H1 (cell line): ENCODE results near the gene NIPSNAP2. TPM values are rescaled to one million over a fixed set of nuclear protein-coding genes. Genes with fewer than 3 reads are reported as not detected.

ENCODE experiments used
- BACH1 ChIP-seq: IDR thresholded peaks from 2 replicates; pipeline ENCODE4 v1.6.1; 2012; ENCODE audit warnings: low read length, improper control_type of control experiment
- FOSL1 ChIP-seq: IDR thresholded peaks from 2 replicates; pipeline ENCODE4 v1.6.1; 2011; ENCODE audit warnings: mild to moderate bottlenecking, low read depth, low read length, moderate library complexity; ENCODE audit not compliant: insufficient read depth
- KDM1A ChIP-seq: fragments of 200-600, 300-600 bp; sonication (generic); IDR thresholded peaks from 2 replicates; pipeline ENCODE4 v1.7.1; 2016; ENCODE audit warnings: mild to moderate bottlenecking, low read length, borderline replicate concordance
- NANOG ChIP-seq: IDR thresholded peaks from 2 replicates; pipeline ENCODE4 v1.6.1; 2011; ENCODE audit warnings: low read length, low read depth, mild to moderate bottlenecking, inconsistent platforms; ENCODE audit not compliant: insufficient read depth, poor library complexity, severe bottlenecking
- NRF1 ChIP-seq: IDR thresholded peaks from 2 replicates; pipeline ENCODE4 v1.6.1; 2011; ENCODE audit warnings: mild to moderate bottlenecking, low read depth, low read length, improper control_type of control experiment
- SAP30 ChIP-seq: fragments of 300-600 bp; sonication (generic); IDR thresholded peaks from 2 replicates; pipeline ENCODE4 v1.7.1; 2012; ENCODE audit warnings: low read length, moderate library complexity, mild to moderate bottlenecking, inconsistent platforms; ENCODE audit not compliant: insufficient read depth, insufficient replicate concordance
- polyA plus RNA-seq, 7 experiments: library from polyadenylated mRNA; depleted of rRNA in 3 of 7; stranded (reverse) in 5 of 7; unstranded in 2 of 7; fragments of >200 nt in 5 of 7; fragments of 200-250 nt in 2 of 7; gene quantifications; 1 replicate in 5 of 7; 2 replicates in 1 of 7; 4 replicates in 1 of 7; pipeline versions ENCODE4 v1.2.1 to v1.2.3, GENCODE V29; 2011 to 2013; ENCODE audit warnings: missing spikeins in 2 of 7, mixed read lengths in 2 of 7
- total RNA-seq: library from RNA; stranded (reverse); fragmentation: NEBNext Ultra II Directional; extraction: Animal tissue kit (Norgen Biotek cat#: 25700); gene quantifications from 2 replicates; pipeline ENCODE4 v1.2.1, GENCODE V29; 2021
- TF ChIP-seq, protein P1 (sequence below): fragments of 300-600 bp; sonication (generic); IDR thresholded peaks from 2 replicates; pipeline ENCODE4 v1.7.1; 2012; ENCODE audit warnings: low read length, moderate library complexity, mild to moderate bottlenecking, inconsistent platforms; ENCODE audit not compliant: insufficient replicate concordance

NIPSNAP2 gene
- total and polyA plus RNA-seq, 2 of the 8 experiments (the other 6 are each of a cell fraction or from before 2014, with no cell fraction given) = 31.1 to 45.2 TPM

DNA sequence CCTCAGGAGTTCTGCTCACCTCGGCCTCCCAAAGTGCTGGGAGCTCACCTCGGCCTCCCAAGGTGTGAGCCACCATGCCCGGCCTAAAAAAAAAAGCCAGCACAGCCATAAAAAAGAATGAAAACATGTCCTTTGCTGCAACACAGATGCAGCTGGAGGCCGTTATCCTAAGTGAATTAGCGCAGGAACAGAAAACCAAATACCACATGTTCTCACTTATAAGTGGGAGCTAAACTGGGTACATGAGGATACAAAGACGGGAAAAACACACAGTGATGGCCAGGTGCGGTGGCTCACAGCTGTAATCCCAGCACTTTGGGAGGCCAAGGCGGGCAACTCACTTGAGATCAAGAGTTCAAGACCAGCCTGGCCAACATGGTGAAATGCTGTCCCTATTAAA, 66.0 kb downstream of the NIPSNAP2 start (continued):
- TF ChIP-seq, protein P1, sequence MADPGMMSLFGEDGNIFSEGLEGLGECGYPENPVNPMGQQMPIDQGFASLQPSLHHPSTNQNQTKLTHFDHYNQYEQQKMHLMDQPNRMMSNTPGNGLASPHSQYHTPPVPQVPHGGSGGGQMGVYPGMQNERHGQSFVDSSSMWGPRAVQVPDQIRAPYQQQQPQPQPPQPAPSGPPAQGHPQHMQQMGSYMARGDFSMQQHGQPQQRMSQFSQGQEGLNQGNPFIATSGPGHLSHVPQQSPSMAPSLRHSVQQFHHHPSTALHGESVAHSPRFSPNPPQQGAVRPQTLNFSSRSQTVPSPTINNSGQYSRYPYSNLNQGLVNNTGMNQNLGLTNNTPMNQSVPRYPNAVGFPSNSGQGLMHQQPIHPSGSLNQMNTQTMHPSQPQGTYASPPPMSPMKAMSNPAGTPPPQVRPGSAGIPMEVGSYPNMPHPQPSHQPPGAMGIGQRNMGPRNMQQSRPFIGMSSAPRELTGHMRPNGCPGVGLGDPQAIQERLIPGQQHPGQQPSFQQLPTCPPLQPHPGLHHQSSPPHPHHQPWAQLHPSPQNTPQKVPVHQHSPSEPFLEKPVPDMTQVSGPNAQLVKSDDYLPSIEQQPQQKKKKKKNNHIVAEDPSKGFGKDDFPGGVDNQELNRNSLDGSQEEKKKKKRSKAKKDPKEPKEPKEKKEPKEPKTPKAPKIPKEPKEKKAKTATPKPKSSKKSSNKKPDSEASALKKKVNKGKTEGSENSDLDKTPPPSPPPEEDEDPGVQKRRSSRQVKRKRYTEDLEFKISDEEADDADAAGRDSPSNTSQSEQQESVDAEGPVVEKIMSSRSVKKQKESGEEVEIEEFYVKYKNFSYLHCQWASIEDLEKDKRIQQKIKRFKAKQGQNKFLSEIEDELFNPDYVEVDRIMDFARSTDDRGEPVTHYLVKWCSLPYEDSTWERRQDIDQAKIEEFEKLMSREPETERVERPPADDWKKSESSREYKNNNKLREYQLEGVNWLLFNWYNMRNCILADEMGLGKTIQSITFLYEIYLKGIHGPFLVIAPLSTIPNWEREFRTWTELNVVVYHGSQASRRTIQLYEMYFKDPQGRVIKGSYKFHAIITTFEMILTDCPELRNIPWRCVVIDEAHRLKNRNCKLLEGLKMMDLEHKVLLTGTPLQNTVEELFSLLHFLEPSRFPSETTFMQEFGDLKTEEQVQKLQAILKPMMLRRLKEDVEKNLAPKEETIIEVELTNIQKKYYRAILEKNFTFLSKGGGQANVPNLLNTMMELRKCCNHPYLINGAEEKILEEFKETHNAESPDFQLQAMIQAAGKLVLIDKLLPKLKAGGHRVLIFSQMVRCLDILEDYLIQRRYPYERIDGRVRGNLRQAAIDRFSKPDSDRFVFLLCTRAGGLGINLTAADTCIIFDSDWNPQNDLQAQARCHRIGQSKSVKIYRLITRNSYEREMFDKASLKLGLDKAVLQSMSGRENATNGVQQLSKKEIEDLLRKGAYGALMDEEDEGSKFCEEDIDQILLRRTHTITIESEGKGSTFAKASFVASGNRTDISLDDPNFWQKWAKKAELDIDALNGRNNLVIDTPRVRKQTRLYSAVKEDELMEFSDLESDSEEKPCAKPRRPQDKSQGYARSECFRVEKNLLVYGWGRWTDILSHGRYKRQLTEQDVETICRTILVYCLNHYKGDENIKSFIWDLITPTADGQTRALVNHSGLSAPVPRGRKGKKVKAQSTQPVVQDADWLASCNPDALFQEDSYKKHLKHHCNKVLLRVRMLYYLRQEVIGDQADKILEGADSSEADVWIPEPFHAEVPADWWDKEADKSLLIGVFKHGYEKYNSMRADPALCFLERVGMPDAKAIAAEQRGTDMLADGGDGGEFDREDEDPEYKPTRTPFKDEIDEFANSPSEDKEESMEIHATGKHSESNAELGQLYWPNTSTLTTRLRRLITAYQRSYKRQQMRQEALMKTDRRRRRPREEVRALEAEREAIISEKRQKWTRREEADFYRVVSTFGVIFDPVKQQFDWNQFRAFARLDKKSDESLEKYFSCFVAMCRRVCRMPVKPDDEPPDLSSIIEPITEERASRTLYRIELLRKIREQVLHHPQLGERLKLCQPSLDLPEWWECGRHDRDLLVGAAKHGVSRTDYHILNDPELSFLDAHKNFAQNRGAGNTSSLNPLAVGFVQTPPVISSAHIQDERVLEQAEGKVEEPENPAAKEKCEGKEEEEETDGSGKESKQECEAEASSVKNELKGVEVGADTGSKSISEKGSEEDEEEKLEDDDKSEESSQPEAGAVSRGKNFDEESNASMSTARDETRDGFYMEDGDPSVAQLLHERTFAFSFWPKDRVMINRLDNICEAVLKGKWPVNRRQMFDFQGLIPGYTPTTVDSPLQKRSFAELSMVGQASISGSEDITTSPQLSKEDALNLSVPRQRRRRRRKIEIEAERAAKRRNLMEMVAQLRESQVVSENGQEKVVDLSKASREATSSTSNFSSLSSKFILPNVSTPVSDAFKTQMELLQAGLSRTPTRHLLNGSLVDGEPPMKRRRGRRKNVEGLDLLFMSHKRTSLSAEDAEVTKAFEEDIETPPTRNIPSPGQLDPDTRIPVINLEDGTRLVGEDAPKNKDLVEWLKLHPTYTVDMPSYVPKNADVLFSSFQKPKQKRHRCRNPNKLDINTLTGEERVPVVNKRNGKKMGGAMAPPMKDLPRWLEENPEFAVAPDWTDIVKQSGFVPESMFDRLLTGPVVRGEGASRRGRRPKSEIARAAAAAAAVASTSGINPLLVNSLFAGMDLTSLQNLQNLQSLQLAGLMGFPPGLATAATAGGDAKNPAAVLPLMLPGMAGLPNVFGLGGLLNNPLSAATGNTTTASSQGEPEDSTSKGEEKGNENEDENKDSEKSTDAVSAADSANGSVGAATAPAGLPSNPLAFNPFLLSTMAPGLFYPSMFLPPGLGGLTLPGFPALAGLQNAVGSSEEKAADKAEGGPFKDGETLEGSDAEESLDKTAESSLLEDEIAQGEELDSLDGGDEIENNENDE = no peak
- TF ChIP-seq NANOG (no peak), KDM1A (no peak), NRF1 (no peak), SAP30 (no peak), FOSL1 (no peak), BACH1 (no peak)
